Urinary bladder (tissue), 4 donors: ENCODE measurements around the gene MARCHF2. TPM values are rescaled to one million over a fixed set of nuclear protein-coding genes. Genes with fewer than 3 reads are reported as not detected.
"Not testable (repeated sequence)": the region's sequence is repeated elsewhere in the genome, so short reads cannot be mapped to it uniquely, and the experiment has no call there.

Experiments used
- DNase-seq: peaks from one replicate; pipeline ENCODE4 v3.0.0-alpha.2; 2015; ENCODE audit errors: extremely low spot score
- H3K27ac ChIP-seq: one replicate; pipeline ENCODE4 v1.5.1; 2013; ENCODE audit warnings: low read depth, mild to moderate bottlenecking, moderate library complexity
- H3K36me3 ChIP-seq: one replicate; pipeline ENCODE4 v1.6.1; 2013; ENCODE audit warnings: mild to moderate bottlenecking, moderate library complexity; ENCODE audit not compliant: insufficient read depth
- H3K4me1 ChIP-seq: one replicate; pipeline ENCODE4 v1.6.1; 2013; ENCODE audit warnings: mild to moderate bottlenecking, moderate library complexity; ENCODE audit not compliant: insufficient read depth
- H3K4me3 ChIP-seq: one replicate; pipeline ENCODE4 v1.5.1; 2013; ENCODE audit warnings: low read depth, low read length
- WGBS: extraction: QIAGEN DNeasy Blood & Tissue Kit; methylation state at CpG from one replicate; pipeline ENCODE4 v1.1.7; 2013; 5-methylcytosine and 5-hydroxymethylcytosine counted together
- polyA plus RNA-seq: library from polyadenylated mRNA; stranded (reverse); fragments of 200-250 nt; gene quantifications from one replicate; pipeline ENCODE4 v1.2.3, GENCODE V29; 2013
- total RNA-seq: library from RNA; depleted of rRNA; stranded (reverse); fragments of >200 nt; gene quantifications from one replicate; pipeline ENCODE4 v1.2.3, GENCODE V29; 2014
- donor health status: healthy with polysubstance abuse.
- donor health status: healthy.

Gene MARCHF2
- total and polyA plus RNA-seq, 2 donors = 38.8 to 98.2 TPM

GRCh38 chr19:8444140-8444676 lies 31.1 kb downstream of the MARCHF2 start:
- not testable (repeated sequence) for H3K4me1 ChIP-seq, DNase-seq, H3K36me3 ChIP-seq
- Histone ChIP-seq H3K27ac (peak overlapping the region; percentile 68), H3K4me3 (peak overlapping the region; percentile 94)
- 26% methylated on average over 32 of the region's 32 CpGs for WGBS

GRCh38 chr19:8444677-8445487 lies 31.8 kb downstream of the MARCHF2 start, which contains the start of gene HNRNPM:
Gene HNRNPM (plus strand): TSS chr19:8444975. CDS start chr19:8444999, 24 bp downstream.
- peak within 1 kb of the TSS; percentile 94 for H3K4me3 ChIP-seq
- H3K36me3 ChIP-seq = no peaks in the 10 kb centered on the region
- H3K4me1 ChIP-seq = peaks cover 3% of the 10 kb centered on the region
- peak; percentile 92 for DNase-seq
- H3K27ac ChIP-seq = peak within 1 kb of the TSS; percentile 99
- under 1% methylated on average over 93 of the region's 93 CpGs for WGBS

- Histone ChIP-seq H3K36me3 (no peaks in the 10 kb centered on the region), H3K4me3 (peak overlapping the region; percentile 94), H3K27ac (peak overlapping the region; percentile 99), H3K4me1 (peaks cover 3% of the 10 kb centered on the region)
- no peak for DNase-seq
- WGBS = under 1% methylated on average over 45 of the region's 45 CpGs
These were observed 32.4 kb downstream of the MARCHF2 start for GRCh38 chr19:8445488-8446001.

GRCh38 chr19:8446061-8446709 lies 33.1 kb downstream of the MARCHF2 start:
- Histone ChIP-seq H3K4me1 (peaks cover 3% of the 10 kb centered on the region), H3K36me3 (no peaks in the 10 kb centered on the region), H3K27ac (no peak overlapping the region), H3K4me3 (peak overlapping the region; percentile 94)
- WGBS = 28% methylated on average over 16 of the region's 16 CpGs
- no peak for DNase-seq

- Histone ChIP-seq H3K4me1 (peaks cover 10% of the 10 kb centered on the region), H3K4me3 (no peak overlapping the region), H3K27ac (no peak overlapping the region), H3K36me3 (no peaks in the 10 kb centered on the region)
- DNase-seq = no peak
- WGBS = 73% methylated on average over 8 of the region's 8 CpGs
These were observed 36.7 kb downstream of the MARCHF2 start for GRCh38 chr19:8449830-8450229.

GRCh38 chr19:8451377-8451776 lies 38.3 kb downstream of the MARCHF2 start:
- Histone ChIP-seq H3K27ac (no peak overlapping the region), H3K4me3 (no peak overlapping the region), H3K36me3 (no peaks in the 10 kb centered on the region), H3K4me1 (peaks cover 10% of the 10 kb centered on the region)
- DNase-seq = no peak
- WGBS = 72% methylated on average over 6 of the region's 6 CpGs

- Histone ChIP-seq H3K4me3 (no peak overlapping the region), H3K27ac (no peak overlapping the region), H3K4me1 (peaks cover 7% of the 10 kb centered on the region), H3K36me3 (no peaks in the 10 kb centered on the region)
- DNase-seq = no peak
- 61% methylated on average over 3 of the region's 3 CpGs for WGBS
These were observed 38.8 kb downstream of the MARCHF2 start for GRCh38 chr19:8451885-8452284.

- no peak for DNase-seq
- Histone ChIP-seq H3K36me3 (no peaks in the 10 kb centered on the region), H3K4me3 (no peak overlapping the region), H3K4me1 (peaks cover 7% of the 10 kb centered on the region), H3K27ac (no peak overlapping the region)
- 69% methylated on average over 4 of the region's 4 CpGs for WGBS
These were observed 39.5 kb downstream of the MARCHF2 start for GRCh38 chr19:8452446-8453123.

GRCh38 chr19:8453616-8454015 lies 40.5 kb downstream of the MARCHF2 start:
- peaks cover 7% of the 10 kb centered on the region for H3K4me1 ChIP-seq
- DNase-seq = no peak
- 92% methylated on average over 6 of the region's 6 CpGs for WGBS
- no peak overlapping the region for H3K27ac ChIP-seq
- no peak overlapping the region for H3K4me3 ChIP-seq
- no peaks in the 10 kb centered on the region for H3K36me3 ChIP-seq

- Histone ChIP-seq H3K4me3 (no peak overlapping the region), H3K27ac (no peak overlapping the region), H3K4me1 (peaks cover 7% of the 10 kb centered on the region), H3K36me3 (no peaks in the 10 kb centered on the region)
- no peak for DNase-seq
- WGBS = 59% methylated on average over 1 of the region's 1 CpG
These were observed 41.1 kb downstream of the MARCHF2 start for GRCh38 chr19:8454218-8454617.

GRCh38 chr19:8455018-8455417 lies 41.9 kb downstream of the MARCHF2 start:
- 83% methylated on average over 5 of the region's 5 CpGs for WGBS
- no peak for DNase-seq
- no peaks in the 10 kb centered on the region for H3K36me3 ChIP-seq
- no peak overlapping the region for H3K4me3 ChIP-seq
- H3K27ac ChIP-seq = no peak overlapping the region
- H3K4me1 ChIP-seq = peaks cover 7% of the 10 kb centered on the region

GRCh38 chr19:8456064-8456463 lies 43.0 kb downstream of the MARCHF2 start:
- H3K27ac ChIP-seq = no peak overlapping the region
- no peaks in the 10 kb centered on the region for H3K36me3 ChIP-seq
- DNase-seq = no peak
- peaks cover 7% of the 10 kb centered on the region for H3K4me1 ChIP-seq
- H3K4me3 ChIP-seq = no peak overlapping the region
- 66% methylated on average over 7 of the region's 7 CpGs for WGBS

- DNase-seq = no peak
- Histone ChIP-seq H3K36me3 (no peaks in the 10 kb centered on the region), H3K4me1 (peaks cover 9% of the 10 kb centered on the region), H3K27ac (no peak overlapping the region), H3K4me3 (no peak overlapping the region)
- 76% methylated on average over 3 of the region's 3 CpGs for WGBS
These were observed 44.1 kb downstream of the MARCHF2 start for GRCh38 chr19:8457209-8457608.
